H9 (cell line): ENCODE data around the gene SAMD7. TPM values are rescaled to one million over a fixed set of nuclear protein-coding genes. Genes with fewer than 3 reads are reported as not detected.

ENCODE experiments used
- DNase-seq: peaks from one replicate; pipeline ENCODE4 v3.0.0-alpha.2; 2017
- H2AFZ ChIP-seq: one replicate; pipeline ENCODE4 v1.6.1; 2013; ENCODE audit warnings: mild to moderate bottlenecking, low read length, control low read depth, moderate library complexity
- H2AK5ac ChIP-seq: 2 replicates; pipeline ENCODE4 v1.6.1; 2013; ENCODE audit warnings: low read length, control low read depth, mixed read lengths; ENCODE audit not compliant: insufficient read length
- H2BK120ac ChIP-seq: one replicate; pipeline ENCODE4 v1.6.1; 2013; ENCODE audit warnings: low read depth, mild to moderate bottlenecking, low read length, control low read depth, inconsistent platforms; ENCODE audit not compliant: poor library complexity, severe bottlenecking
- H2BK12ac ChIP-seq: 2 replicates; pipeline ENCODE4 v1.6.1; 2013; ENCODE audit warnings: low read length, control low read depth, mixed read lengths, low read depth; ENCODE audit not compliant: insufficient read length
- H2BK15ac ChIP-seq: 2 replicates; pipeline ENCODE4 v1.6.1; 2013; ENCODE audit warnings: low read depth, low read length, control low read depth
- H2BK20ac ChIP-seq: one replicate; pipeline ENCODE4 v1.6.1; 2013; ENCODE audit warnings: low read depth, mild to moderate bottlenecking, low read length, control low read depth, inconsistent platforms; ENCODE audit not compliant: poor library complexity, severe bottlenecking
- H2BK5ac ChIP-seq: 2 replicates; pipeline ENCODE4 v1.6.1; 2013; ENCODE audit warnings: low read length, control low read depth, mixed read lengths; ENCODE audit not compliant: insufficient read length
- H3K14ac ChIP-seq: 2 replicates; pipeline ENCODE4 v1.6.1; 2013; ENCODE audit warnings: low read length, control low read depth; ENCODE audit not compliant: insufficient read depth
- H3K18ac ChIP-seq: 2 replicates; pipeline ENCODE4 v1.6.1; 2013; ENCODE audit warnings: low read depth, mild to moderate bottlenecking, mixed read lengths, low read length, control low read depth; ENCODE audit not compliant: insufficient read length
- H3K23ac ChIP-seq: 2 replicates; pipeline ENCODE4 v1.6.1; 2013; ENCODE audit warnings: low read length, control low read depth, mixed read lengths, low read depth; ENCODE audit not compliant: insufficient read length
- H3K23me2 ChIP-seq: 2 replicates; pipeline ENCODE4 v1.6.1; 2013; ENCODE audit warnings: low read depth, mild to moderate bottlenecking, mixed read lengths, low read length, control low read depth; ENCODE audit not compliant: insufficient read length, poor library complexity, severe bottlenecking
- H3K27ac ChIP-seq: 2 replicates; pipeline ENCODE4 v1.5.1; 2013; ENCODE audit warnings: low read length, control low read depth, mixed read lengths, low read depth; ENCODE audit not compliant: insufficient read length
- H3K27me3 ChIP-seq: 2 replicates; pipeline ENCODE4 v1.6.1; 2013; ENCODE audit warnings: low read length, control low read depth, inconsistent platforms; ENCODE audit not compliant: insufficient read depth
- H3K4ac ChIP-seq: 2 replicates; pipeline ENCODE4 v1.6.1; 2013; ENCODE audit warnings: low read depth, mild to moderate bottlenecking, control low read depth, inconsistent platforms, low read length, moderate library complexity
- H3K4me1 ChIP-seq: 2 replicates; pipeline ENCODE4 v1.6.1; 2013; ENCODE audit warnings: low read length, control low read depth, inconsistent platforms; ENCODE audit not compliant: insufficient read depth
- H3K4me2 ChIP-seq: 2 replicates; pipeline ENCODE4 v1.6.1; 2013; ENCODE audit warnings: low read length, control low read depth, mixed read lengths; ENCODE audit not compliant: insufficient read length, insufficient read depth
- H3K56ac ChIP-seq: 2 replicates; pipeline ENCODE4 v1.6.1; 2013; ENCODE audit warnings: low read depth, mild to moderate bottlenecking, mixed read lengths, low read length, control low read depth; ENCODE audit not compliant: insufficient read length
- H3K79me1 ChIP-seq: 2 replicates; pipeline ENCODE4 v1.6.1; 2013; ENCODE audit warnings: low read depth, mild to moderate bottlenecking, moderate library complexity, low read length, control low read depth, inconsistent platforms; ENCODE audit not compliant: insufficient read depth, poor library complexity, severe bottlenecking
- H3K79me2 ChIP-seq: 2 replicates; pipeline ENCODE4 v1.6.1; 2013; ENCODE audit warnings: low read length, control low read depth, inconsistent platforms; ENCODE audit not compliant: insufficient read depth
- H3K9ac ChIP-seq: 2 replicates; pipeline ENCODE4 v1.6.1; 2013; ENCODE audit warnings: low read length, control low read depth, mixed read lengths; ENCODE audit not compliant: insufficient read length; ENCODE audit errors: extremely low read depth
- H3K9me3 ChIP-seq: one replicate; pipeline ENCODE4 v1.6.1; 2013; ENCODE audit warnings: low read depth, low read length, inconsistent platforms; ENCODE audit not compliant: control insufficient read depth
- H3T11ph ChIP-seq: one replicate; pipeline ENCODE4 v1.6.1; 2013; ENCODE audit warnings: mild to moderate bottlenecking, low read length, control low read depth, inconsistent platforms
- H4K20me1 ChIP-seq: one replicate; pipeline ENCODE4 v1.6.1; 2013; ENCODE audit not compliant: control insufficient read depth, insufficient read length, insufficient read depth
- H4K5ac ChIP-seq: 2 replicates; pipeline ENCODE4 v1.6.1; 2013; ENCODE audit warnings: low read depth, mild to moderate bottlenecking, mixed read lengths, low read length, control low read depth; ENCODE audit not compliant: insufficient read length
- H4K8ac ChIP-seq: replicated peaks from 2 replicates; pipeline ENCODE4 v1.6.1; 2013; ENCODE audit warnings: low read length, control low read depth, mixed read lengths, low read depth; ENCODE audit not compliant: insufficient read length
- H4K91ac ChIP-seq: 2 replicates; pipeline ENCODE4 v1.6.1; 2013; ENCODE audit warnings: low read depth, mild to moderate bottlenecking, moderate library complexity, mixed read lengths, low read length, control low read depth; ENCODE audit not compliant: insufficient read length
- H3K27ac Mint-ChIP-seq, 3 experiments: 2 replicates in 2 of 3; 3 replicates in 1 of 3; pipeline ENCODE4 v1.8.0; 2020 to 2021; ENCODE audit warnings: mixed read lengths in 3 of 3, mild to moderate bottlenecking in 1 of 3, moderate library complexity in 1 of 3
- H3K27me3 Mint-ChIP-seq: 2 replicates; pipeline ENCODE4 v1.8.0; 2021; ENCODE audit warnings: low read depth, mild to moderate bottlenecking, moderate library complexity, mixed read lengths
- H3K36me3 Mint-ChIP-seq, 3 experiments: 2 replicates in 2 of 3; 3 replicates in 1 of 3; pipeline ENCODE4 v1.8.0; 2020 to 2021; ENCODE audit warnings: low read depth in 3 of 3, mixed read lengths in 3 of 3; ENCODE audit not compliant: insufficient read depth in 1 of 3
- H3K4me1 Mint-ChIP-seq, 2 experiments: 2 replicates each; pipeline ENCODE4 v1.8.0; 2020; ENCODE audit warnings: mixed read lengths in 2 of 2
- H3K4me3 Mint-ChIP-seq, 2 experiments: 2 replicates in 1 of 2; 3 replicates in 1 of 2; pipeline ENCODE4 v1.8.0; 2020 to 2021; ENCODE audit warnings: mild to moderate bottlenecking in 2 of 2, mixed read lengths in 2 of 2, moderate library complexity in 1 of 2
- H3K9me3 Mint-ChIP-seq, 2 experiments: 2 replicates in 1 of 2; 3 replicates in 1 of 2; pipeline ENCODE4 v1.8.0; 2020; ENCODE audit warnings: mild to moderate bottlenecking in 2 of 2, mixed read lengths in 2 of 2, moderate library complexity in 1 of 2
- WGBS: extraction: QIAGEN DNeasy Blood & Tissue Kit; methylation state at CpG from one replicate; pipeline ENCODE4 v1.1.7; 2013; ENCODE audit warnings: missing lambda C conversion rate, low lambda C conversion rate, mixed read lengths; ENCODE audit not compliant: insufficient read length; ENCODE audit errors: extremely low coverage; 5-methylcytosine and 5-hydroxymethylcytosine counted together
- total RNA-seq: library from RNA; stranded (reverse); gene quantifications from 2 replicates; pipeline ENCODE4 v1.2.1, GENCODE V29; 2021
- TF ChIP-seq, protein P1 (sequence below): fragments of 200-600 bp; sonication (generic); conservative IDR thresholded peaks from 3 replicates; pipeline ENCODE4 v1.8.0; 2021; ENCODE audit warnings: antibody characterized with exemption, mild to moderate bottlenecking

The SAMD7 gene
- total RNA-seq, 1 experiment from 2014 or later = not detected

- H2BK12ac ChIP-seq = no peak overlapping the region
- H4K8ac ChIP-seq = no peak overlapping the region
- no CpG with 5 or more reads among the region's 7 CpGs for WGBS
- H3K27me3 ChIP-seq = no peaks in the 10 kb centered on the region
- no peak overlapping the region for H3K4me2 ChIP-seq
- Mint-ChIP-seq H3K36me3 (no peaks in the 10 kb centered on the region; a peak in 1 of 7 replicates), H3K9me3 (no peaks in the 10 kb centered on the region), H3K4me1 (peaks cover 0 to 3% of the 10 kb centered on the region in 2 experiments; a peak in 1 of 4 replicates), H3K27ac (no peak overlapping the region), H3K27me3 (no peaks in the 10 kb centered on the region; the same call in 1 of the 2 replicates), H3K4me3 (no peak overlapping the region)
- H4K20me1 ChIP-seq = no peaks in the 10 kb centered on the region
- H3K79me2 ChIP-seq = no peaks in the 10 kb centered on the region
- no peak overlapping the region for H2BK5ac ChIP-seq
- no peak overlapping the region for H3K27ac ChIP-seq
- no peak overlapping the region for H3K56ac ChIP-seq
- H3K79me1 ChIP-seq = no peaks in the 10 kb centered on the region
- H3T11ph ChIP-seq = no peak overlapping the region
- H3K9ac ChIP-seq = no peak overlapping the region
- H3K4ac ChIP-seq = no peak overlapping the region
- DNase-seq = no peak
- no peaks in the 10 kb centered on the region for H3K23me2 ChIP-seq
- H2BK120ac ChIP-seq = no peak overlapping the region
- H3K4me1 ChIP-seq = no peaks in the 10 kb centered on the region
- H4K91ac ChIP-seq = no peak overlapping the region
- H3K14ac ChIP-seq = no peak overlapping the region
- no peak overlapping the region for H2AFZ ChIP-seq
- H2BK15ac ChIP-seq = no peak overlapping the region
- H3K23ac ChIP-seq = no peak overlapping the region
- no peak overlapping the region for H4K5ac ChIP-seq
- no peak overlapping the region for H3K18ac ChIP-seq
- H3K9me3 ChIP-seq = no peaks in the 10 kb centered on the region
- H2BK20ac ChIP-seq = no peak overlapping the region
- TF ChIP-seq, protein P1, sequence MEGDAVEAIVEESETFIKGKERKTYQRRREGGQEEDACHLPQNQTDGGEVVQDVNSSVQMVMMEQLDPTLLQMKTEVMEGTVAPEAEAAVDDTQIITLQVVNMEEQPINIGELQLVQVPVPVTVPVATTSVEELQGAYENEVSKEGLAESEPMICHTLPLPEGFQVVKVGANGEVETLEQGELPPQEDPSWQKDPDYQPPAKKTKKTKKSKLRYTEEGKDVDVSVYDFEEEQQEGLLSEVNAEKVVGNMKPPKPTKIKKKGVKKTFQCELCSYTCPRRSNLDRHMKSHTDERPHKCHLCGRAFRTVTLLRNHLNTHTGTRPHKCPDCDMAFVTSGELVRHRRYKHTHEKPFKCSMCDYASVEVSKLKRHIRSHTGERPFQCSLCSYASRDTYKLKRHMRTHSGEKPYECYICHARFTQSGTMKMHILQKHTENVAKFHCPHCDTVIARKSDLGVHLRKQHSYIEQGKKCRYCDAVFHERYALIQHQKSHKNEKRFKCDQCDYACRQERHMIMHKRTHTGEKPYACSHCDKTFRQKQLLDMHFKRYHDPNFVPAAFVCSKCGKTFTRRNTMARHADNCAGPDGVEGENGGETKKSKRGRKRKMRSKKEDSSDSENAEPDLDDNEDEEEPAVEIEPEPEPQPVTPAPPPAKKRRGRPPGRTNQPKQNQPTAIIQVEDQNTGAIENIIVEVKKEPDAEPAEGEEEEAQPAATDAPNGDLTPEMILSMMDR = no peak
- no peak overlapping the region for H2AK5ac ChIP-seq
Measured at GRCh38 chr3:169891886-169892285, 19.5 kb upstream of the SAMD7 start.
